HEK293T (cell line): ENCODE results near the gene GDAP1L1.
"Not testable (repeated sequence)": the region's sequence is repeated elsewhere in the genome, so short reads cannot be mapped to it uniquely, and the experiment has no call there.

Experiments used
- CTCF ChIA-PET: fragments of 350-600 bp; formaldehyde crosslinking; extraction: SDS; loops from one replicate; lab custom pipeline; 2021; ENCODE audit warnings: antibody characterized with exemption, inconsistent platforms; lab: Yijun Ruan, JAX
- POLR2A ChIA-PET: fragments of 350-600 bp; formaldehyde crosslinking; extraction: SDS; loops from one replicate; lab custom pipeline; 2020; ENCODE audit warnings: antibody characterized with exemption, inconsistent platforms; lab: Yijun Ruan, JAX
- DNase-seq: peaks from one replicate; pipeline ENCODE4 v3.0.0; 2012; ENCODE audit warnings: mixed read lengths; ENCODE audit errors: extremely low spot score
- ARNT ChIP-seq: fragments of 450-650 bp; IDR thresholded peaks from 2 replicates; pipeline ENCODE4 v1.6.1; 2017; ENCODE audit warnings: mild to moderate bottlenecking
- BHLHE40 ChIP-seq: fragments of 450-650 bp; IDR thresholded peaks from 2 replicates; pipeline ENCODE4 v1.6.1; 2016; ENCODE audit warnings: mild to moderate bottlenecking, moderate library complexity, borderline replicate concordance
- CTBP1 ChIP-seq: fragments of 450-650 bp; IDR thresholded peaks from 2 replicates; pipeline ENCODE4 v1.6.1; 2016; ENCODE audit warnings: borderline replicate concordance
- ELF4 ChIP-seq: fragments of 450-650 bp; IDR thresholded peaks from 2 replicates; pipeline ENCODE4 v1.6.1; 2017; ENCODE audit warnings: antibody characterized with exemption
- FOXA1 ChIP-seq: fragments of 450-650 bp; IDR thresholded peaks from 2 replicates; pipeline ENCODE4 v1.6.1; 2016; ENCODE audit warnings: mild to moderate bottlenecking
- FOXK2 ChIP-seq: fragments of 450-650 bp; IDR thresholded peaks from 2 replicates; pipeline ENCODE4 v1.6.1; 2016; ENCODE audit warnings: mild to moderate bottlenecking
- FOXM1 ChIP-seq: fragments of 450-650 bp; IDR thresholded peaks from 2 replicates; pipeline ENCODE4 v1.6.1; 2017; ENCODE audit warnings: mild to moderate bottlenecking, borderline replicate concordance
- HDGF ChIP-seq: fragments of 450-650 bp; IDR thresholded peaks from 2 replicates; pipeline ENCODE4 v1.6.1; 2017; ENCODE audit warnings: antibody characterized with exemption, borderline replicate concordance
- L3MBTL2 ChIP-seq: fragments of 450-650 bp; conservative IDR thresholded peaks from 2 replicates; pipeline ENCODE4 v1.6.1; 2016; ENCODE audit warnings: mild to moderate bottlenecking
- LEF1 ChIP-seq: fragments of 450-650 bp; IDR thresholded peaks from 2 replicates; pipeline ENCODE4 v1.6.1; 2017; ENCODE audit warnings: mild to moderate bottlenecking, borderline replicate concordance
- NFRKB ChIP-seq: fragments of 450-650 bp; IDR thresholded peaks from 2 replicates; pipeline ENCODE4 v1.6.1; 2016; ENCODE audit warnings: mild to moderate bottlenecking, moderate library complexity
- SP1 ChIP-seq: fragments of 450-650 bp; IDR thresholded peaks from 2 replicates; pipeline ENCODE4 v1.6.1; 2017
- SUZ12 ChIP-seq: fragments of 450-650 bp; IDR thresholded peaks from 2 replicates; pipeline ENCODE4 v1.6.1; 2016; ENCODE audit warnings: mild to moderate bottlenecking
- TARDBP ChIP-seq: fragments of 450-650 bp; IDR thresholded peaks from 2 replicates; pipeline ENCODE4 v1.6.1; 2016
- ZNF384 ChIP-seq: fragments of 450-650 bp; IDR thresholded peaks from 2 replicates; pipeline ENCODE4 v1.6.1; 2016
- TF ChIP-seq, protein P1 (sequence below): fragments of 450-650 bp; IDR thresholded peaks from 2 replicates; pipeline ENCODE4 v1.6.1; 2016

GDAP1L1 gene

DNA sequence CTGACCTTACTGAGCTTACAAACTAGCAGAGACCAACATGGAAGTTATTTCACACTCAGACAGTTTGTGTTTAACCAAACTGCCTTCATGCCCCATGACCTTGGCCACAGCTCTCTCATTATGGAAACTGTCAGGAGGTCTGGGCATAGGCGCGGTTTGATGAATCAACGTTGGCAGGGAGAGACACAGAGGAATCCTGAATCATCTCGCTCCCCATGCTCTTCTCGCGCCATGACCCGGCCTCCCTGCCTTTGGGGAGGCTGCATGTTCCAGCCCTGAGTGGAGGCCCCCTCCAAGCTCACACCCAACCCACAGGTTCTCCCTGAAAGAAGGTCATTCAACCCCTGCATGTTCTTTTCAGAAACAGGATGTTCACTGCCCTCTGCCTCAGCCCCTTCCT, 15.9 kb upstream of the GDAP1L1 start:
- ChIA-PET CTCF (interaction anchor here (0.6 kb wide), 1 partner anchor 8 kb away, joined by 5 read pairs; no protein-coding TSS in a partner anchor), POLR2A (no interaction called here)
- DNase-seq, result no peak
- TF ChIP-seq FOXK2 (no peak), SUZ12 (no peak), FOXA1 (no peak), HDGF (no peak)

DNA sequence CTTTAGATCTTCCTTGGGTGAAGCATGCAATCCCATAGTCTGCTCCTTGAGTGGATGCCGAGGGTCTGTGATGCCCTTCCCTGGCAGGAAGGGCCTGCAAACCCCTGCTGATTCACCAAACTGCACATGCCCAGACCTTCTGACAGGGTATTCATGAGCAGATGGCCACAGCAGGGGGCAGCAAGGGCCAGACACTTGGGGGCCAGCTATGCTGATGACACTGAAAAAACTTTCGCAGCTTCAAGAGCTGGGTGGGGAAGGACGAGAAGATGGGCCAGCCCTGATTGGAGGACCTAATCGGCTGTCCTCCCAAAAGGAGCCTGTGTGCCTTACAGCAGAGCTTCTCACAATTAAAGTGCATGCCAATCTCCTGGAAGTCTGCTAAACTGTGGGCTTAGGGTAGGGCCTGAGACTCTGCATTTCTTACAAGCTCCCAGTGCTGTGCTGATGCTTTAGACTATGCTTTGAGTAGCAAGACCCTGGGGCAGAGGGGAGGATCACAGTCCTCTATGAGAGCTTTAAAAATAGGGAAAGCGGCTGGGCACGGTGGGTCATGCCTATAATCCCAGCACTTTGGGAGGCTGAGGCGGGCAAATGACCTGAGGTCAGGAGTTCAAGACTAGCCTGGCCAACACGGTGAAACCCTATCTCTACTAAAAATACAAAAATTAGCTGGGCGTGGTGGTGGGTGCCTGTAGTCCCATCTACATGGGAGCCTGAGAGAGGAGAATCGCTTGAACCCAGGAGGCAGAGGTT, 15.2 kb upstream of the GDAP1L1 start:
- TF ChIP-seq, protein P1, sequence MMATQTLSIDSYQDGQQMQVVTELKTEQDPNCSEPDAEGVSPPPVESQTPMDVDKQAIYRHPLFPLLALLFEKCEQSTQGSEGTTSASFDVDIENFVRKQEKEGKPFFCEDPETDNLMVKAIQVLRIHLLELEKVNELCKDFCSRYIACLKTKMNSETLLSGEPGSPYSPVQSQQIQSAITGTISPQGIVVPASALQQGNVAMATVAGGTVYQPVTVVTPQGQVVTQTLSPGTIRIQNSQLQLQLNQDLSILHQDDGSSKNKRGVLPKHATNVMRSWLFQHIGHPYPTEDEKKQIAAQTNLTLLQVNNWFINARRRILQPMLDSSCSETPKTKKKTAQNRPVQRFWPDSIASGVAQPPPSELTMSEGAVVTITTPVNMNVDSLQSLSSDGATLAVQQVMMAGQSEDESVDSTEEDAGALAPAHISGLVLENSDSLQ, result no peak
- TF ChIP-seq SUZ12 (no peak), FOXM1 (no peak), SP1 (no peak), ELF4 (no peak), NFRKB (no peak), BHLHE40 (no peak), CTBP1 (no peak), ZNF384 (no peak), TARDBP (no peak), ARNT (no peak)
- ChIA-PET CTCF (no interaction called here), POLR2A (no interaction called here)
- no peak for DNase-seq

DNA sequence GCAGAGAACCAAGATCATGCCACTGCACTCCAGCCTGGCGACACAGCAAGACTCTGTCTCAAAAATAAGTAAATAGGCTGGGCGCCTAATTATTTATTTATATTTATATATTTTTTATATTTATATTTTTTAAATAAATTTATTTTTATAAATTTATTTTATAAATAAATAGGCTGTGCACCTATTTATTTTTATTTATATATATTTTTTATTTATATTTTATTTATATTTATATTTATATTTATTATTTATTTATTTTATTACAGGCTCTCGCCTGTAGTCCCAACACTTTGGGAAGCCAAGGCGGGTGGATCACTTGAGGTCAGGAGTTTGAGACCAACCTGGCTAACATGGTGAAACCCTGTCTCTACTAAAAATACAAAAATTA, 14.6 kb upstream of the GDAP1L1 start:
- DNase-seq, POLR2A ChIA-PET, CTCF ChIA-PET: not testable (repeated sequence)

DNA sequence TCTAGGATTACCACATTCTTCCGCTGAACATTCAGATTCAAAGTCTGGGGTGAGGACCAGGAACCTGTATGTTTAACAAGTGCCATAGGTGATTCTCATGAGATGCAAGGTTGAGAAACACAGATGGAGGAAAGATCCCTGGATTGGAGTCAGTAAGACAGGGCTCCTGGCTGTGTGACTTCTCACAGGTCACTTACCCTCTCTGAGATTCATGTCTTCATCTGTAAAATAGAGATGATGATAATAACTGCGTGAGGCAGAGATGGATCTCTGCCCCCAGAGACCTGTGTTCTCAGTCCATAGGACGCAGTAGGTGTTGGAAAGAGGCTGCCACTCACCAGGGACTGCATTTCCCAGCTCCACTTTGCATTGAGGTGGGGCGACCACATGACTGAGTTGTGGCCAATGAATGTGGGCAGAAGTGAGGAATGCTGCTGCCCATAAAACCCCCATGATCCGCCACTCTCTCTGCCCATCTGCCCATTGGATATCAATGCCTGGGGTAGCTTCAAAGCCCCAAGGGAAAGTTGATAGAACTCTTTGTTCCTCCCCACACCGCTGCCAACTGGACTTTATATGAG, 13.6 kb upstream of the GDAP1L1 start:
- POLR2A ChIA-PET, result interaction anchor here (1.1 kb wide), 1 partner anchor 14 kb away, joined by 3 read pairs; the partner anchor contains the start of gene GDAP1L1
- no peak for DNase-seq
- CTCF ChIA-PET, result interaction anchor here (1.0 kb wide), 2 partner anchors 15 to 151 kb away, joined by 3 read pairs; no protein-coding TSS in a partner anchor
- TF ChIP-seq NFRKB, result no peak
- no peak for TF ChIP-seq BHLHE40
- no peak for TF ChIP-seq TARDBP
- no peak for TF ChIP-seq L3MBTL2
- no peak for TF ChIP-seq SUZ12
- no peak for TF ChIP-seq ZNF384
- no peak for TF ChIP-seq HDGF
- TF ChIP-seq FOXK2, result no peak
- no peak for TF ChIP-seq ARNT
- no peak for TF ChIP-seq ELF4
- no peak for TF ChIP-seq FOXM1
- TF ChIP-seq FOXA1, result no peak
- TF ChIP-seq CTBP1, result no peak
- TF ChIP-seq SP1, result no peak
- TF ChIP-seq, protein P1, result no peak
- TF ChIP-seq LEF1, result no peak

DNA sequence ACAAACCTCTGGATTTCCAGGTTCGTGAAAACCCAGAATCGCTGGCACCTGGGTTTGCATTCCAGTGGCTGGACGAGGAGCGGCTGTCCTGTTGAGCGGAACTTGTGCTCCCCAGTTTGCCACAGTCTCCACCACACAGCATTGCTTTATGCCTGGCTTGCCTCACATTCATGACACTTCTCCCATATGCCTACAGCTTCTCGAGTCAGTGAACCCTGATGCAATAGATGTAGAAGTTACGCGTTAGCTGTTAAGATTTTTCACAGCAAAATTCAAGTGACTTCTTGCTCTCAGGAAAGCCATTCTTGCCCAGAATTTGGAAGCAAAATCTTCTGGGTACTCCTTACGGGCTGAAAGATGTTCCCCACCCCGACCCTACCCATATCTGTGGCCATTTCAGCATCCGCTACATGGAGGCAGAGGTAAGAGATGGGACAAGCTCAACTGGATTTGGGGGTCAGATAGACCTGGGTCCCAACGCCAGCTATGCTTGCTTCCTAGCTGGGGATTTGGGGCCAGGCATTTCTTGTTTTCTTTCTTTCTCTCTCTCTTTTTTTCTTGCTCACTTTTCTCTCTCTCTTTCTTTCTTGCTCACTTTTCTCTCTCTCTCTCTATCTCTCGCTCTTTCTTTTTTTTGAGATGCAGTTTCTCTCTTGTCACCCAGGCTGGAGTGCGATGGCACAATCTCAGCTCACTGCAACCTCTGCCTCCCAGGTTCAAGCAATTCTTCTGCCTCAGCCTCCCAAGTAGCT, 12.4 kb upstream of the GDAP1L1 start:
- TF ChIP-seq SUZ12, result no peak
- TF ChIP-seq ZNF384, result no peak
- TF ChIP-seq SP1, result no peak
- no peak for TF ChIP-seq FOXM1
- TF ChIP-seq FOXK2, result no peak
- TF ChIP-seq TARDBP, result no peak
- TF ChIP-seq LEF1, result no peak
- TF ChIP-seq BHLHE40, result no peak
- no peak for TF ChIP-seq L3MBTL2
- no peak for TF ChIP-seq ELF4
- TF ChIP-seq FOXA1, result no peak
- TF ChIP-seq, protein P1, result no peak
- no peak for TF ChIP-seq CTBP1
- TF ChIP-seq ARNT, result no peak
- no peak for TF ChIP-seq NFRKB
- TF ChIP-seq HDGF, result no peak
- DNase-seq, result no peak
- ChIA-PET CTCF (interaction anchor here (1.0 kb wide), 1 partner anchor 150 kb away, joined by 3 read pairs; no protein-coding TSS in a partner anchor), POLR2A (interaction anchor here (1.1 kb wide), 1 partner anchor 12 kb away, joined by 3 read pairs; the partner anchor contains the start of gene GDAP1L1)

DNA sequence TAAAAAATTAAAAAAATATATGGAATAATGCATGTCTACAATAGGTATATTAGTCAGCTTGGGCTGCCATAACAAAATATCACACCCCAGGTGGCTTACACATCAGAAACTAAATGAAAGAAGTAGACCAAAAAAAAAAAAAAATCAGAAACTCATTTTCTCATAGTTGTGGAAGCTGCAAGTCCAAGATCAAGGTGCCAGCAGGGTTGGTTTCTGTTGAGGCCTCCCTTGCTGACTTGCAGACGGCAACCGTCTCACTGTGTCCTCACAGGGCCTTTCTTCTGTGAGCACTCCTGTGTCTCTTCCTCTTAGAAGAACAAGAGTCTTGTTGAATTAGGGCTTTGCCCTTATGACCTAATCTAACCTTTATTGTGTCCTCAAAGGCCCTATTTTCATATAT, 11.4 kb upstream of the GDAP1L1 start:
- no peak for TF ChIP-seq FOXK2
- DNase-seq, result no peak
- POLR2A ChIA-PET, result no interaction called here
- CTCF ChIA-PET, result no interaction called here

DNA sequence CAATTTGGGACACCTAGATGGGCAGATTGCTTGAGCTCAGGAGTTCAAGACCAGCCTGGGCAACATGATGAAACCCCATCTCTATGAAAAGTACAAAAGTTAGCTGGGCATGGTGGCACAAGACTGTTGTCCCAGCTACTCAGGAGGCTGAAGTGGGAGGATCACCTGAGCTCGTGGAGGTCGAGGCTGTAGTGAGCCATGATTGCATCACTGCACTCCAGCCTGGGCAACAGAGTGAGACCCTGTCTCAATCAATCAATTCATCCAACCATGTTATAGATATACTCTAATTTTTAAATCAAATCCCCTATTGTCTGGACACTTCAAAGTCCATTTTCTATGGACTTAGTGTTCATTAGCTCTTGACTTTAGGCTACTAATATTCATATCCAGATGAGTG, 10.3 kb upstream of the GDAP1L1 start:
- POLR2A ChIA-PET, result not testable (repeated sequence)
- CTCF ChIA-PET, result interaction anchor here (0.6 kb wide), 1 partner anchor 13 kb away, joined by 3 read pairs; no protein-coding TSS in a partner anchor

More for the DNA sequence above, 10.3 kb upstream of the GDAP1L1 start:
- DNase-seq, result not testable (repeated sequence)
